GM23338 (cell line): ENCODE data around the gene DBH. TPM values are rescaled to one million over a fixed set of nuclear protein-coding genes. Genes with fewer than 3 reads are reported as not detected.

ENCODE experiments used
- EZH2phosphoT487 ChIP-seq: fragments of 200-600 bp; sonication (generic); IDR thresholded peaks from one replicate; pipeline ENCODE4 v1.8.1; 2018; ENCODE audit warnings: antibody characterized with exemption; ENCODE audit not compliant: unreplicated experiment
- NANOG ChIP-seq: IDR thresholded peaks from 2 replicates; pipeline ENCODE4 v1.6.1; 2016; ENCODE audit warnings: antibody characterized with exemption, borderline replicate concordance
- STAT1 ChIP-seq: IDR thresholded peaks from one replicate; pipeline ENCODE4 v1.6.1; 2016; ENCODE audit warnings: antibody characterized with exemption; ENCODE audit not compliant: unreplicated experiment
- polyA plus RNA-seq: library from polyadenylated mRNA; unstranded; fragments of >200 nt; fragmentation: Nextera tagmentation; extraction: Ambion mirVana; gene quantifications from 2 replicates; pipeline ENCODE4 v1.2.1, GENCODE V29; 2016
- total RNA-seq: library from RNA; depleted of rRNA; stranded (reverse); fragments of >200 nt; shearing (Covaris generic); gene quantifications from 2 replicates; pipeline ENCODE4 v1.2.3, GENCODE V29; 2014; rRNA removed
- TF ChIP-seq, protein P1 (sequence below): fragments of 250-450 bp; sonication (Bioruptor Pico); IDR thresholded peaks from 2 replicates; pipeline ENCODE4 v1.5.0; 2020; ENCODE audit warnings: mild to moderate bottlenecking, moderate library complexity

The DBH gene
- total and polyA plus RNA-seq, 2 experiments from 2014 or later, result 0.08 to 0.24 TPM

DNA sequence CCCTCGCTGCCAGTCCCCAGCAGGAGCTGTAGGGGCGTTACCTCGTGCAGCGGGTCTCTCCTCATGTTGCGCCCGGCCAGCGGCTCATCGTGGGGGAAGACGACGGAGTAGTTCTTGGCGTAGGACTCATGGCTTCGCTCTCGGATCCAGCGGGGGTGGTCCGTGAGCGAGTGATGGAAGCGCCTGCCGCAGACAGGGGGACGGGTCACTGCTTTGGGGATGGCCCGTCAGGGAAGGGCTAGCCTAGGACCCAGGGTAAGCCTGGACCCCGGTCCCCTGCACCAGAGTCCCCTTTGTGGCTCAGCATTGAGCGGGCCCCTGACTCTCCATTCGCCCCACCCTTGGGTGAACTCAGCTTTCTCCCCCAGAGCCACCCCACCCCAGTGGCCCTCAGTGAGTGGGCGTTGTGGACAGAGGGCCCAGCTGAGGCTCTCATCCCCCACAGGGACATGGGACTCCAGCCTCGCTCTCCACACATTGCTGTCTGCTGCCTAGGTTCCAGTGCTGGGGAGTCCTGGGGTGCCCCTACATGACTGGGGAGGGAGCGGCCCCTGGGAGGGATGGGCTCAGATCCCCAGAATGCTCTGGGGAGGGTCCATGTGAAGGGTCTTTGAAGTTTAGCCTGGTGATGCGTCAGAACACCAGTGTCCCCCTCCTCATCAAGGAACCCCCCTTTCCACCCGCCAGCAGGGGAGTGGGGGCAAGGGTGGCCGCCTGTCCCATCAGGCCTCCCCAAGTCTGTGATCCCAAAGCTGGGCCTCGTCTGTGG, 72.3 kb downstream of the DBH start (continued):
- TF ChIP-seq, protein P1, sequence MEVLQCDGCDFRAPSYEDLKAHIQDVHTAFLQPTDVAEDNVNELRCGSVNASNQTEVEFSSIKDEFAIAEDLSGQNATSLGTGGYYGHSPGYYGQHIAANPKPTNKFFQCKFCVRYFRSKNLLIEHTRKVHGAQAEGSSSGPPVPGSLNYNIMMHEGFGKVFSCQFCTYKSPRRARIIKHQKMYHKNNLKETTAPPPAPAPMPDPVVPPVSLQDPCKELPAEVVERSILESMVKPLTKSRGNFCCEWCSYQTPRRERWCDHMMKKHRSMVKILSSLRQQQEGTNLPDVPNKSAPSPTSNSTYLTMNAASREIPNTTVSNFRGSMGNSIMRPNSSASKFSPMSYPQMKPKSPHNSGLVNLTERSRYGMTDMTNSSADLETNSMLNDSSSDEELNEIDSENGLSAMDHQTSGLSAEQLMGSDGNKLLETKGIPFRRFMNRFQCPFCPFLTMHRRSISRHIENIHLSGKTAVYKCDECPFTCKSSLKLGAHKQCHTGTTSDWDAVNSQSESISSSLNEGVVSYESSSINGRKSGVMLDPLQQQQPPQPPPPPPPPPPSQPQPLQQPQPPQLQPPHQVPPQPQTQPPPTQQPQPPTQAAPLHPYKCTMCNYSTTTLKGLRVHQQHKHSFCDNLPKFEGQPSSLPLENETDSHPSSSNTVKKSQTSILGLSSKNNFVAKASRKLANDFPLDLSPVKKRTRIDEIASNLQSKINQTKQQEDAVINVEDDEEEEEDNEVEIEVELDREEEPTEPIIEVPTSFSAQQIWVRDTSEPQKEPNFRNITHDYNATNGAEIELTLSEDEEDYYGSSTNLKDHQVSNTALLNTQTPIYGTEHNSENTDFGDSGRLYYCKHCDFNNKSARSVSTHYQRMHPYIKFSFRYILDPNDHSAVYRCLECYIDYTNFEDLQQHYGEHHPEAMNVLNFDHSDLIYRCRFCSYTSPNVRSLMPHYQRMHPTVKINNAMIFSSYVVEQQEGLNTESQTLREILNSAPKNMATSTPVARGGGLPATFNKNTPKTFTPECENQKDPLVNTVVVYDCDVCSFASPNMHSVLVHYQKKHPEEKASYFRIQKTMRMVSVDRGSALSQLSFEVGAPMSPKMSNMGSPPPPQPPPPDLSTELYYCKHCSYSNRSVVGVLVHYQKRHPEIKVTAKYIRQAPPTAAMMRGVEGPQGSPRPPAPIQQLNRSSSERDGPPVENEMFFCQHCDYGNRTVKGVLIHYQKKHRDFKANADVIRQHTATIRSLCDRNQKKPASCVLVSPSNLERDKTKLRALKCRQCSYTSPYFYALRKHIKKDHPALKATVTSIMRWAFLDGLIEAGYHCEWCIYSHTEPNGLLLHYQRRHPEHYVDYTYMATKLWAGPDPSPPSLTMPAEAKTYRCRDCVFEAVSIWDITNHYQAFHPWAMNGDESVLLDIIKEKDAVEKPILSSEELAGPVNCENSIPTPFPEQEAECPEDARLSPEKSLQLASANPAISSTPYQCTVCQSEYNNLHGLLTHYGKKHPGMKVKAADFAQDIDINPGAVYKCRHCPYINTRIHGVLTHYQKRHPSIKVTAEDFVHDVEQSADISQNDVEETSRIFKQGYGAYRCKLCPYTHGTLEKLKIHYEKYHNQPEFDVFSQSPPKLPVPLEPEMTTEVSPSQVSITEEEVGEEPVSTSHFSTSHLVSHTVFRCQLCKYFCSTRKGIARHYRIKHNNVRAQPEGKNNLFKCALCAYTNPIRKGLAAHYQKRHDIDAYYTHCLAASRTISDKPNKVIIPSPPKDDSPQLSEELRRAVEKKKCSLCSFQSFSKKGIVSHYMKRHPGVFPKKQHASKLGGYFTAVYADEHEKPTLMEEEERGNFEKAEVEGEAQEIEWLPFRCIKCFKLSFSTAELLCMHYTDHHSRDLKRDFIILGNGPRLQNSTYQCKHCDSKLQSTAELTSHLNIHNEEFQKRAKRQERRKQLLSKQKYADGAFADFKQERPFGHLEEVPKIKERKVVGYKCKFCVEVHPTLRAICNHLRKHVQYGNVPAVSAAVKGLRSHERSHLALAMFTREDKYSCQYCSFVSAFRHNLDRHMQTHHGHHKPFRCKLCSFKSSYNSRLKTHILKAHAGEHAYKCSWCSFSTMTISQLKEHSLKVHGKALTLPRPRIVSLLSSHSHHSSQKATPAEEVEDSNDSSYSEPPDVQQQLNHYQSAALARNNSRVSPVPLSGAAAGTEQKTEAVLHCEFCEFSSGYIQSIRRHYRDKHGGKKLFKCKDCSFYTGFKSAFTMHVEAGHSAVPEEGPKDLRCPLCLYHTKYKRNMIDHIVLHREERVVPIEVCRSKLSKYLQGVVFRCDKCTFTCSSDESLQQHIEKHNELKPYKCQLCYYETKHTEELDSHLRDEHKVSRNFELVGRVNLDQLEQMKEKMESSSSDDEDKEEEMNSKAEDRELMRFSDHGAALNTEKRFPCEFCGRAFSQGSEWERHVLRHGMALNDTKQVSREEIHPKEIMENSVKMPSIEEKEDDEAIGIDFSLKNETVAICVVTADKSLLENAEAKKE, result no peak
- TF ChIP-seq NANOG (no peak), STAT1 (no peak), EZH2phosphoT487 (no peak)

Other genes starting within 250 kb of the DBH start
- gene REXO4, start 218.4 kb upstream of the DBH start, total RNA-seq, result 34.3 and 36.3 TPM in 2 replicates
- gene REXO4, start 218.4 kb upstream of the DBH start, polyA plus RNA-seq, result 31.1 and 38.1 TPM in 2 replicates
- 3.1 and 6.0 TPM in 2 replicates for gene ADAMTS13, start 214.0 kb upstream of the DBH start, total RNA-seq
- gene ADAMTS13, start 214.0 kb upstream of the DBH start, polyA plus RNA-seq, result 4.4 and 6.0 TPM in 2 replicates
- 12.0 and 18.2 TPM in 2 replicates for gene CACFD1, start 176.4 kb upstream of the DBH start, total RNA-seq
- 4.5 and 5.8 TPM in 2 replicates for gene CACFD1, start 176.4 kb upstream of the DBH start, polyA plus RNA-seq
- gene SLC2A6, start 157.3 kb upstream of the DBH start, total RNA-seq, result 30.9 and 39.3 TPM in 2 replicates
- 17.5 and 17.6 TPM in 2 replicates for gene SLC2A6, start 157.3 kb upstream of the DBH start, polyA plus RNA-seq
- not detected in 2 replicates for gene MYMK, start 111.4 kb upstream of the DBH start, total RNA-seq
- gene MYMK, start 111.4 kb upstream of the DBH start, polyA plus RNA-seq, result 0.54 TPM in 1 of 2 replicates, not detected in the other
- 0.66 and 1.1 TPM in 2 replicates for gene ADAMTSL2, start 101.7 kb upstream of the DBH start, total RNA-seq
- gene ADAMTSL2, start 101.7 kb upstream of the DBH start, polyA plus RNA-seq, result 0.15 and 0.21 TPM in 2 replicates
- gene FAM163B, start 27.0 kb upstream of the DBH start, total RNA-seq, result 0.23 and 1.3 TPM in 2 replicates
- gene FAM163B, start 27.0 kb upstream of the DBH start, polyA plus RNA-seq, result 0.60 and 0.71 TPM in 2 replicates
- 9.8 and 10.4 TPM in 2 replicates for gene SARDH, start 102.0 kb downstream of the DBH start, total RNA-seq
- gene SARDH, start 102.0 kb downstream of the DBH start, polyA plus RNA-seq, result 2.6 and 2.8 TPM in 2 replicates